Embryonic facial prominence (tissue), 1 donor: ENCODE measurements around the gene CCDC92.

Experiments
- DNase-seq: peaks from one replicate; pipeline ENCODE4 v3.0.0-alpha.2; 2016; ENCODE audit errors: extremely low spot score

The CCDC92 gene

GRCh38 chr12:123976227-123976826, 3.7 kb upstream of the CCDC92 start:
- no peak for DNase-seq

GRCh38 chr12:123973552-123974341, 1.1 kb upstream of the CCDC92 start:
- no peak for DNase-seq

- DNase-seq, result no peak
Measured at GRCh38 chr12:123971770-123972456, 718 bp downstream of the CCDC92 start.

GRCh38 chr12:123971449-123971769, 1.2 kb downstream of the CCDC92 start:
- no peak for DNase-seq

GRCh38 chr12:123967121-123967586, 5.5 kb downstream of the CCDC92 start:
- DNase-seq, result no peak

- DNase-seq, result no peak
Measured at GRCh38 chr12:123966596-123966995, 6.0 kb downstream of the CCDC92 start.

- no peak for DNase-seq
Measured at GRCh38 chr12:123965382-123965781, 7.2 kb downstream of the CCDC92 start.

GRCh38 chr12:123963821-123964220, 8.8 kb downstream of the CCDC92 start:
- DNase-seq, result no peak

GRCh38 chr12:123962513-123962912, 10.1 kb downstream of the CCDC92 start:
- no peak for DNase-seq

- DNase-seq, result no peak
Measured at GRCh38 chr12:123961585-123962345, 10.9 kb downstream of the CCDC92 start.

GRCh38 chr12:123960856-123961255, 11.8 kb downstream of the CCDC92 start:
- no peak for DNase-seq

GRCh38 chr12:123960029-123960735, 12.4 kb downstream of the CCDC92 start:
- no peak for DNase-seq

- no peak for DNase-seq
Measured at GRCh38 chr12:123958876-123959275, 13.8 kb downstream of the CCDC92 start.

- no peak for DNase-seq
Measured at GRCh38 chr12:123958462-123958861, 14.2 kb downstream of the CCDC92 start.

- no peak for DNase-seq
Measured at GRCh38 chr12:123957196-123957595, 15.4 kb downstream of the CCDC92 start.

GRCh38 chr12:123956249-123956648, 16.4 kb downstream of the CCDC92 start:
- no peak for DNase-seq

GRCh38 chr12:123954647-123955350, 17.8 kb downstream of the CCDC92 start:
- no peak for DNase-seq

GRCh38 chr12:123952037-123952436, 20.6 kb downstream of the CCDC92 start:
- no peak for DNase-seq

- DNase-seq, result no peak
Measured at GRCh38 chr12:123951467-123951866, 21.2 kb downstream of the CCDC92 start.

- DNase-seq, result no peak
Measured at GRCh38 chr12:123950476-123951349, 21.9 kb downstream of the CCDC92 start.
